GM12874 (cell line): ENCODE results near the gene USP50.

Experiments
- CTCF ChIP-seq: IDR thresholded peaks from 2 replicates; pipeline ENCODE4 v1.5.1; 2011; ENCODE audit warnings: low read depth, mild to moderate bottlenecking, control low read depth, low read length, moderate library complexity; ENCODE audit not compliant: insufficient read depth

USP50 gene

GRCh38 chr15:50542887-50543210 lies 3.6 kb downstream of the USP50 start:
- TF ChIP-seq CTCF = no peak

- TF ChIP-seq CTCF = no peak
These were observed 14.7 kb downstream of the USP50 start for GRCh38 chr15:50531766-50532165.

- no peak for TF ChIP-seq CTCF
These were observed 15.3 kb downstream of the USP50 start for GRCh38 chr15:50531163-50531562.

GRCh38 chr15:50523851-50524251 lies 22.6 kb downstream of the USP50 start:
- no peak for TF ChIP-seq CTCF

- no peak for TF ChIP-seq CTCF
These were observed 26.6 kb downstream of the USP50 start for GRCh38 chr15:50519740-50520425.

GRCh38 chr15:50513001-50513400 lies 33.5 kb downstream of the USP50 start:
- TF ChIP-seq CTCF = no peak

- TF ChIP-seq CTCF = no peak
These were observed 40.3 kb downstream of the USP50 start for GRCh38 chr15:50506121-50506520.
